HG03108 (cell line): ENCODE results near the gene RFLNA.
"Not testable (repeated sequence)": the region's sequence is repeated elsewhere in the genome, so short reads cannot be mapped to it uniquely, and the experiment has no call there.

ENCODE experiments used
- ATAC-seq: cut with Tn5 transposase; IDR thresholded peaks from one replicate; pipeline ENCODE4 v1.9.1; 2021; ENCODE audit warnings: moderate library complexity; ENCODE audit not compliant: unreplicated experiment

The RFLNA gene

DNA sequence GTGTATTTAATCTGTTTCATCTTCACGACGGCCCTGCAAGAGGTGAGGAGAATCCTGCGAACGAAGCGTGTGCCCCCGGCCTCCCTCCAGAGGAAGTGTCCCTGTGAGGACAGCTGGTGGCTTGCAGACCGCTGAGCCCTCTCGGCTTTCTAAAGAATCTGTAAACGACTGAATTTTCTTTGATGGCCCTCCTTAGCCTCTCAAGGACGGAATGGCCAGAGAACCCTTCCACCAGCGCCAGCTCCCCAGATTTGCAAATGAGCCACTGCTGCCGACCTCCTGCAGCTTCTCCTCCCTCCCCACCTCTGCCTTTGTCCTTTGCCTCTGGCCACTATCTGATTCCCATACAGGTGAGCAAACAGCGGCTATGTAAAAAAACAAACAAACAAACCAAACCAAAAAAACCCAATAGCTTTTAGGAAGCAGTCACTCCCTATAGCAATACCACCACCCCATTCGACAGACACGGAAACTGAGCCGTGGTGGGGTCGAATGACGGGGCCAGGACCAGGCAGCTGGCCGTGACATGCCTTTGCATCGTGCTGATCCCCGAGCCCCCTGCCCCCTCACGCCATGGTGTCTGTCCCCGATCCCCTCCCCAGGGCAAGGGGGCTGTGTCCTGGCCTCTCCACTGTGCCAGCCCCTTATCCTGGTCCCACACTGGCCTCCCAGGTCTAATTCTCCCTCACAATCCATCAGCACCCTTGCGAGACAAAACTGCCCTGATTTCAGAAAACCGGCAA, 23.6 kb downstream of the RFLNA start:
- ATAC-seq: no peak

DNA sequence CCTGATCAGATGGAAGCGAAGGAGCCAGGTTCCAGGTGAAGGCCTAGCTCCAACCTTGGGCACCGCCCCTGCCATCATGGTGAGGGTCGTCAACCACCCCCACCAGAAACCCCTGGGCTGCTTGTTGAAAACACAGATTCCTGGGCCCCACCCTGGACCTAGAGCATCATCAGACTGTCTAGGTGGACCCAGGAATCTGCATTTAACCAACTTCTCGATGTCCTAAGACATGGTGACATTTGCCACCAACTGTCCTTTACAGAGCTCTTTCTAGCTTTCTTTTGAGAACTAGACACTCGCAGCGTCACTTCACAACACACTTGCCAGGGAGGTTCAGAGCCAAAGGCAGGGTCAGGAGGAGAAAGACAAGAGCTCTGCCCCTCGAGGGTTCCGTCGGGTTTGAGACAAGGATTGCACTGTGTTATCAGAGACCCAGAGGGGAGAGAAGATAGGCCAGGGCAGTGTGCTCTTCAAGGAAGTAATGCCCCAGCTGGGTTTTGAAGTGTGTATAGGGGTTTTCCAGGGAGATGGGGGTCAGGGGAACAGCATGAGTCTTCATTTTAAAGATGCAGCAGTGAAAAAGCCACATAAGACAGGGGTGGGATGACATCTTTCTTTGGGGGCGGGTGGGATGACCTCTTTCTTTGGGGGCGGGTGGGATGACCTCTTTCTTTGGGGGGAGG, 24.6 kb downstream of the RFLNA start:
- ATAC-seq: no peak

DNA sequence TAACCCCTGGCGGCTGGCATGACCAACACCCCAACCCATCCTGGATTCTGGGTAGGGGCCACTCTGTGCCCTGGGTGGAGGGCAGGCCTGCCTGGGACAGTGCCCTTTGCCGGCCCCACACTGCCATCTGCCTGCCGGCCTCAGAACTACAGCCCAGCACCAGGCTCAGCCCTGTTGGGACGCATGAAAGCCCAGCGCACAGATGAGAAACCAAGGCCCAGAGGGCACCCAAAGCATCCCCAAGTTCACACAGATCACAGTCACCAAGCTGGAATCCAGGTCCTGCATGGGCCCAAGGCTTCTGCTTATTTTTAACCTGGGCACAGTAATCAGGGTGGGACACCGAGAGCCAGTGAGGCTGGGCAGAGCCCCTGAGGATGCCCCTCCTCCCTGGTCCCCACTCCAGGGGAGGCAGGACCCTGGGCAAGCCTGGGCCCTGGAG, 26.2 kb downstream of the RFLNA start:
- ATAC-seq: peak; percentile 68

DNA sequence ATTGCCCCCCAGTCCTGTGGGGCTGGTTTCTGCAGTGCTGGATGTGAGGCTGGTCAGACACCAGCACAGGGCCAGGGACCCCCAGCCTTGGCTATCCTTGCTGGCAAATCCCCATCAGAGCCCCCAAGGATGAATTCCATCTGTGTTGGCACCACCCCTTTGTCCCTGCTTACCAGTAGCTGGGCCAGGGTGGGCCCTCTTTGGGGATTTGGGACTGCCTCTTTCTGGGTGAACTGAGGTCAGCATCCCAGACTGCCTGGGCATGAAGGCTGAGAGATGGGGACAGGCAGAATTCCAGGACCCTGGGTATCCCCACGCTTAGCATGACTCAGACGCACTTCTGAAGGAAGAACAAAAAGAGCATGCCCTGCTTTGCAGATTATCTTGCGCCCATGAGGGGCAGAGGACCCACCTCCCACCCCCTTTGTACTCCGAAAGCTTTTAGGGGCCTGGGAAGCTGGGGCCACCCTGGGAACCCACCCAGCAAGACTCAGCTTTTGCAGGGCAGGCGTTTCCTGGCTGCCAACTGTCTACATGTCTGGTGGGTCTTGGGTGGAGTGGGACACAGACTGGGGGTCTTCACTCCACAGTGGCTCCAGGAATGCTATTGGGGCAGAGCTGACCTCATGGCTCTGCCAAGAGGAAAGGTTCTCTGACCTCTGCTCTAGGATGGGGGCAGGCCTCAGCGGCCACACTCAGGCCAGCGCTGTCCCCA, 26.8 kb downstream of the RFLNA start:
- peak; percentile 15 for ATAC-seq

DNA sequence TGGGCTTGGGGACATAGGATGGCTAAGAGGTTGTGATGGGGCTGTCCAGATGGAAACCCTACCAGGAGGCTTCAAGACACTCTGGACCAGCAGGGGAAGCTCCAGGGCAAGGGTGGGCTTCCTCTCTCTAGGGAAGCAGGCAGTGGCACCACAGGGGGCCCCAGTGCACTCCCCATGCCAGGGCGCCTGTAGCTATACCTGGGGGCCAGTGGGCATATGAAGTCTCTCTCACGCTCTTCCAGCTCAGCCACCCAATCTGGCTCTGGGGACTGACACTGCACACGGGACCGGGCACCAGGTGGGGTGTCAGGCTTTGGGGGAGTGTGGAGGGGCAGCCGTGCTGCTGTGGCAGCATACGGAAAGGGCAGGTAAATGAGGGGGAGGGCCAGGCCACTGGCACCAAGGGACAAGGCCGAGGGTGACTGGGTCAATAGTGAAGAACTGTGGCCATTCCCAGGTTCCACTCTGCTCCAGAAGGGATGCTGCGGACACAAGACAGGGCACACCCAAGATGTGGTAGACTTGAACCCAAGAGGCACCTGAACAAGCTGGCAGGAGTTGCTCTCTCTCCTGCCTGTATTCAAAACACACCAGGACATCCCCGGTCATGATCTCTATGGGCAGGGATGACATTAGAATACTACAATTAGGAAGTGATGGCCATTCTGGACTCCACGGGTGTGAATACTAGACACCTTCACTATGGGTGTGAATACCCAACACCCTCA, 27.5 kb downstream of the RFLNA start:
- ATAC-seq: no peak

DNA sequence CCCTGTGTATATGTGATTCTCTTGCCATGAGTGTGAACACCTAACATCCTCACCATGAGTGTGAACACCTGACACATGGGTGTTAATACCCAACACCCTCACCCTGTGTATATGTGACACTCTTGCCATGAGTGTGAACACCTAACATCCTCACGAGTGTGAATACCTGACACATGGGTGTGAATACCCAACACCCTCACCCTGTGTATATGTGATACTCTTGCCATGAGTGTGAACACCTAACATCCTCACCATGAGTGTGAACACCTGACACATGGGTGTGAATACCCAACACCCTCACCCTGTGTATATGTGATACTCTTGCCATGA, 28.1 kb downstream of the RFLNA start:
- not testable (repeated sequence) for ATAC-seq

DNA sequence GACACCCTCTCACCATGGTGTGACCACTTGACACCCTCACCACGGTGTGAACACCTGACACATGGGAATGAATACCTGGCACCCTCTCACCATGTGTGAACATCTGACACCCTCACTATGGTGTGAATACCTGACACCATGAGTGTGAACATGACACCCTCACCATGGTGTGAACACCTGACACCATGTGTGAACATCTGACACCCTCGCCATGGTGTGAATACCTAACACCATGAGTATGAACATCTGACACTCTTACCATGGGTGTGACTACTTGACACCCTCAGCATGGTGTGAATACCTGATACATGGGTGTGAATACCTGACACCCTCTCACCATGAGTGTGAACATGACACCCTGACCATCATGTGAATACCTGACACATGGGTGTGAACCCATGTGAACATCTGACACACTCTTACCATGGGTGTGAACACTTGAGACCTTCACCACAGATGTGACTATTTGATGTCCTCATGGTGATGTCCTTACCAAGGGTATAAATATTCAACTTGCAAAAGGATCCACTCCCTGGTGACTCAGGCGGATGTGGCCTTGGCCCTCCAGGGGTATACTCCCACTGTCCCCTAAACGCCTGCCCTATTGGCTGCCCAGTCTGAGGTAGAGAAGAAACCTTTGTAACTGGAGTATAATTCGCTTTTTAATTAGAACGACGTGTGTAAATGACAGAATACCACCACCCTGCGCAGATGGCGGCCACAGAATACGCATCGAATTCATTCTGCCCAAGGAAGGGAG, 29.1 kb downstream of the RFLNA start:
- ATAC-seq: no peak

DNA sequence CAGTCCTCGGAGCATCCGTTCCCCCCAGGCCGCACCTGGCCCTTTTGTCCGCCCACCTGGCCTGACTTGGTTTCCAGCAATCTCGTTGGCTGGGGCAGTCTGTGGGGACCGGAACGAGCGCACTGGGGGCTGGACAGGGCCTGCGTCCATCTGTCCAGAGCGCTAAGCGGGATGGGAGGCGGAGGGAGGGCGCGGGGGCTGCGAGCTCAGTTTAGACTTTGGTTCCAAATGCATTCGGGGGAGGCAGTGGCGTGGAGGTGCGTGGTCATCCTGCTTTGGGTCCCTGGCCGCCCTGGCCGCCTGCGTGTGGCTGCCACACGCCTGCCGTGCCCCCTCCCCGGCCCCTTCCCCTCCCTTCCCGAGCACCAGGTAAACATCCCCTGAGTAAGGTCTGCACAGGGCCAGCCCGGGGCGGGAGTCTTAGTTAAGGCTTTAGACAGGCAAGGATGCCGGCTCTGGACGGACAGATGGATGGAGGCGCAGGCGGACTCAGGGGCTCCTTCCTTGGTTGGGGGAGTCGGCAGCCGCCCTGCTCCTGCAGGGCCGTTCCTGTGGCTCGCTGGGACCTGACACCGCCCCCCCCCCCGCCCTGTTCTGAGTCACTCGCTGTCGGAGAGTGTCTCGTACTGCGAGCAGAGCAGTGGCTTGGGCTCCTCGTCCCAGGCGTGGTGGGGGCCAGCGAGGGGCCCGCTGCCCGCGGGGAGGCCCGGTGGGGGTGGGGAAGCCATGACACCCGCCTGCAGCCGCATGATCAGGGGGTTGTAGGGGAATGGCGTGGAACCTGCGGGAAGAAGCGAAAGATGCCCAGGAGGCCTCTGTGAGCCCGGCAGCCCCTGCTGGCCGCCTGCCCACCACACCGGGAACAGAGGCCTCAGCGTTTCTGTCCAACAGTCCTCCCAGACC, 30.2 kb downstream of the RFLNA start:
- no peak for ATAC-seq

DNA sequence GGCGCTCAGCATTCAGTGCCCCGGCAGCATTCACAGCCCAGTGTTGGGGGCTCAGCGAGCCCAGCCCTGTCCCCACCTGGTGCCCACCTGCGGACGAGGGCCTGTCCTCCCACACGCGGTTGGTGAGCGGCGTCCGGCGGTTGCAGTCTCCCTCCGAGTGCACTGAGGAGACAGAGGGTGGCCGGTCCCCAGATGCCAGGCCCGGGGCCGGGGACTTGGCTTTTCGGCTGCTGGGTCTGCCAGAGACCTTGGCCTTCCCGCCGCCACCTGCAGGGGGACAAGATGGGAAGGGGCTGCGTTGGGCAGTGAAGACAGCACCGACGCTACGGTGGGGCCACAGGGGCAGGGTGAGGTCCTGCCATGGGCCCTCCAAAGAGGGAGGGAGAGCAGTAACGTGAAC, 31.2 kb downstream of the RFLNA start:
- ATAC-seq: no peak

DNA sequence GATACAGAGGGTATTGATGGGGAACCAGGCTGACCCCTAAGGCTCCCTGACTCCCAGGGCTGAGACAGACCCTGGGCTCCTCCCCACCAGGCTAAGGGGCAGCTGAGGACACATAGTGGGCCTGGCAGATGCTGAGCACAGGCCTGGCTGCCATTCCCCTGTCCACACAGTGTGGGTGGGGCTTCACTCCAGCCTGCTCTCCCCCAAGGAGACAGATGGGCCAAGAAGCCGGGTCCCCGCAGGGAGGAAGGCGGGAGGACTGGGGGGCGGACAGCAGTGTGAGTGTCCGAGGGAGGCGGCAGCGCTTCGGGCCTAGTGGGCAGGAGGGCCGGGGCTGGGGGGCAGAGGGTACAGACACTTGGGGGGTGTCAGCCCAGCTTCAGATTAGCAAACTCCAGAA, 32.0 kb downstream of the RFLNA start:
- ATAC-seq: no peak

DNA sequence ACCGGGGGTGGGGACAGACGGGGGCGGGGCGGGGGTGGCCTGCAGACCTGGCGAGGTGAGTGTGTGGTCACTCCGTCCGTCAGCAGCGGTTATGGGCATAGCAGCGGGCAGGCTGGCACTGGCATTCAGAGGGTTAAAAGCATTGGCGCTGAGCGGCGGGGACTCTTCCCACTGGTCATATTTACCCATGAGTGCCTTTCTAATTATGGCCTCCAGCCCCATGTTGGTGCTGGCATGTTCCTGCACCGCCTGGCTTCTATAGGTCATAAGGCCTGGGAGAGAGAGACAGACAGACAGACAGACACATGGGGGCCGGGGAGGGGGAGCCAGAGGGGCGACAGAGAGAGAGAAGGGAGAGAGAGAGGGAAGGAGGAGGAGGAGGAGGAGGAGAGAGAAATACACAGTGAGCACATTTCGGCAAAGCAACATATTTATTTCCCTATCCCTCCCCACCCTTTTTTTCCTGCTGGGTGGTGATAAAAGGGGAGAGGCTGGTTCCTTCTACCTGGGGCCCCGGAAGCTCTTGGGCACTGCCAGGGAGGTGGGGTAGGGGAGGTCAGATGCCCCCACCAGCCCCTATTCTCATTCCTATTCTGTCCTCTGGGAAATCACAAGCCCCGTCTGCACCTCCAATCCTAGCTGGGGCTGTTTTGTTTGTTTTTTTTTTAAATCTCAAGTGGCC, 32.6 kb downstream of the RFLNA start:
- ATAC-seq: no peak

DNA sequence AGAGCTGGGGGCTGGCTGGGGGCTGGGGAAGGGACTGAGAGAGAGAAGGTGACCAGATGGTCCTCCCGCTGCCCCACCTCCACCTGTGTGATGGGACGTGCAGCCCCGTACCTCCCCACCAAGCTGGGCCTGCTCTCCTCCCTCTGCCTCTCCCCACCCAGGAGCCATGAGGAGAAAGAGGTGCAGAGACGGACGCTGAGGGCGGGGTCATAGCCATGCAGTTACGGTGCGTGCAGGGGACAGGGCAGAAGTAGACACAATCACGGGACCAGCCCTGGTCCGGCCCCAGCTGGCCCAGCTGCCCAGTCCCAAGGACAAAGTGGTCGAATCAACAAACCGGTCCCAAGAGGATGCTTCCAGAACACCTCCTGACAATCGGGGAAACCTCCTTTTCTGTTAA, 33.2 kb downstream of the RFLNA start:
- ATAC-seq: no peak

DNA sequence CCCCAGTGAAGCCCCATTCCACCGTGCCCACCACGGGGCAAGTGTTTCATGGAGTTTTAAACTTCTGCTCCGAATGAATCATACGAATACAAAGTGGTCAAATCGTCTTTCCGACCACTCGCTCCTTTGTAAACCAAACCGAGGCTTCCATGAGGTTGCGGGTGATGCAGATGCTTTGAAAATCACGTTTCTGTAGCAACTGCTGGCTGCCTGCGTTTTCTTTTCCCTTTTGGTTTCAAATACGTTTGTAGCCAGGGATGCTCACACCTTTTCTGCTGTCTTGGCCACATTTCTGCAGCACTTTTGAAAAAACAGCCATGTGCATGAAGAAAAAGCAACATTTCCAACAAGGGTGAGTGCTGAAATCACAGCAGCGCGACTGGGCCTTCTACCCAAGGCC, 33.7 kb downstream of the RFLNA start:
- ATAC-seq: no peak

DNA sequence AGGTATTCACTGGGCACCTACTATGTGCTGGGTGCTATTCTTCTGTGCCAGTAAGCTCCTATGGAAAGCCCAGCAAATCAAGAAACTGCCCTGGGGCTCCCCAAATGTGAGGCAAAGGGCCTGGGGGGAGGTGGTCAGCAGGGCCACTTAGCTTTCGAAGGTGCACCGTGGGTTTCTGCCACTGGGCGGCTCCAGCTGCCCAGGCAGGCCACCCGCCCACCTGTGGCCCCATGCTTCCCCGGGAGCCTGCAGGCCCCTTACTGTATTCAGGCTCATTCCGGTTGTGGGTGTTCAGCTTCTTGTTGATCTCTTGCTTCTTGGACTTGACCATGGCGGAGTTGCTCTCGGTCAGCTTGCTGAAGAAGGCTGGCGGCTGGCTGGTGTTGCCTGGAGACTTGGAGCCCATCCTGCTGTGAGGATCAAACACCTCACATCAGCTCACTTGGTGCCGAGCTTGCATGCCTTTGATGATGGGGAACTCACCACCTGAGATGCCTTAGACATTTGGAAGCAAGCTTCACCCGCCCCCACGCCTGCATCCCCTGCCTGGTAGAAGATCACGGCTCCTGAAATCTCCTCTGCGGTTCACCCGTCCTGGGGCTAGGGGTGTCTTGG, 37.3 kb downstream of the RFLNA start:
- ATAC-seq: no peak

DNA sequence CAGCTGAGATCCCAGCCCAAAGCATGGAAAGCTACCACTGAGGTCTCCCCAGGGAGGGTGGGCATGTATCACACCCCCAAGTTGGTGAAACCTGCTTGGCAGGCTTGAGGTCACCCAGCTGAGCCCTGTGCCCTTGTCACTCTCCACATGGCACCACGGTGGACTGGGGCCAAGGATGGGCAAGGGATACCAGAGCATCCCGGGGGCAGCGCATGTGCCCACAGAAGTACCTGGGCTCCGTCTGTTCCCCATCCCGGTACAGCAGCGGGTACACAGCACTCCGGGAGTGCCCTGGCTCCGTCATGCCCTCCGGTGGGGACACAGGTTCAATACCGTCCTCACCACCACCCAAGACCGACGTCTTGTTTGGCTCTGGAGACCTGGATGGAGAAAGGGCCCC, 38.0 kb downstream of the RFLNA start:
- no peak for ATAC-seq

DNA sequence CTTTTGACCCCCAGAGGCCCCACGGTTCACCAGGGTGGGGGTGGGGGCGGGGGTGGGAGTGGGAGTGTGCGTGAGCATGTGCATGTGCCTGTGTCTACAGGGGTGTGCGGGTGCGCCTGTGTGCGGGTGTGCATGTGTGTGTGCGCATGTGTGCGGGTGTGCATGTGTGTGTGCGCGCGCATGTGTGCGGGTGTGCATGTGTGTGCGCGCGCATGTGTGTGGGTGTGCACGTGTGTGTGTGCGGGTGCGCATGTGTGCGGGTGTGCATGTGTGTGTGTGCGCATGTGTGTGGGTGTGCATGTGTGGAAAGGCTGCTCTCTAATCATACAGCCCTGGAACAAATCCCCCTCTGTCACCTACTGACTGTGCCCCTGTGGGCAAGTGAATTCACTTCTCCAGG, 38.8 kb downstream of the RFLNA start:
- no peak for ATAC-seq

DNA sequence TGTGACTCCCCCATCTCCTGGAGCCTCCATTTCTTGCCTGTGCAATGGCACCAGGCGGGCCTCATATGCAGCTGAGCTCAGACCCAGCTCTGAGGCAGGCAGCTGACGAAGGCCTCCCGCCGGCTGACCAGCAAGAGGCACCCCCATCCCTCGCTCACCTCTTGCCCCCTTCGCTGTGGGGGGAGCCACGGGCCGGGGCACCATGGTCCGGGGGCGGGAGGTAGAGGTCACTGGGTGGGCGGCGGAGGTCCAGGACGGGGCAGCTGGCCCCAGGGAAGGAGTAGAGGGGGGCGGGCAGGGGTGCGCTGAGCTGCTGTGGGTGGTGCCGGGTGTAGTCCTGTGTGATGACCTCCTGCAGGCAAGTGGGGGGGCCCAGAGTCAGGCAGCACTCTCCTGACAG, 39.4 kb downstream of the RFLNA start:
- ATAC-seq: no peak

DNA sequence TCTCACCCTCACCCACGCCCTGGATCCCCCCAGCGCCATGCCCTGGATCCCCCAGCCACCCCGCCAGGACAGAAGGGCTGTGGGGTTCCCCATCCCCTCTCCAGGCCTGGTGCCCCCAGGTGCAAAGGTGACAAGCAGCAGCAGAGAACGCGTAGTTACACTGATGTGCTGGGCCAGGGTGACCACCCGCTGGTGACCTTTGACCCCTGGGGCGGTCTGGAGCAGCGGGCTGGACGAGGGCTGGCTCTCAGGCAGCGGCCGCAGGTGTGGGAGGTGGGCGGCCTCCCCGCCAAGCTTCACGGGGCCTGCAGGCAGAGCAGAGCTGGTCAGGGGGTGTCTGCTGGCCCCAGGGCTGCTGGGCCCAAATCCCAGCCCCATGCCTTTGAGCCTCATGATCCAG, 40.1 kb downstream of the RFLNA start:
- ATAC-seq: no peak
